SJSA1 (cell line): ENCODE data around the gene SHISA7. TPM values are rescaled to one million over a fixed set of nuclear protein-coding genes. Genes with fewer than 3 reads are reported as not detected.

Experiments used
- DNase-seq, 2 experiments: peaks; one replicate each; pipeline ENCODE4 v3.0.0-alpha.2; 2015 to 2020; ENCODE audit warnings: low spot score in 2 of 2, low read depth in 1 of 2
- H3K27ac ChIP-seq: fragments of 250-450 bp; sonication (Bioruptor Pico); 2 replicates; pipeline ENCODE4 v1.5.1; 2020; ENCODE audit warnings: mild to moderate bottlenecking, moderate library complexity
- H3K27me3 ChIP-seq: fragments of 250-450 bp; sonication (Bioruptor Pico); replicated peaks from 2 replicates; pipeline ENCODE4 v1.5.1; 2020; ENCODE audit warnings: mild to moderate bottlenecking, moderate library complexity
- H3K36me3 ChIP-seq: fragments of 250-450 bp; sonication (Bioruptor Pico); 2 replicates; pipeline ENCODE4 v1.5.1; 2020; ENCODE audit warnings: mild to moderate bottlenecking
- H3K4me1 ChIP-seq: fragments of 250-450 bp; sonication (Bioruptor Pico); replicated peaks from 2 replicates; pipeline ENCODE4 v1.6.1; 2021; ENCODE audit warnings: mild to moderate bottlenecking
- H3K4me3 ChIP-seq: fragments of 250-450 bp; sonication (Bioruptor Pico); 2 replicates; pipeline ENCODE4 v1.5.1; 2020; ENCODE audit warnings: mild to moderate bottlenecking
- H3K9me3 ChIP-seq: fragments of 250-450 bp; sonication (Bioruptor Pico); replicated peaks from 2 replicates; pipeline ENCODE4 v1.5.1; 2020; ENCODE audit warnings: mild to moderate bottlenecking
- total RNA-seq: library from RNA; depleted of rRNA; stranded (reverse); fragments of >200 nt; shearing (Covaris generic); gene quantifications from 2 replicates; pipeline ENCODE4 v1.2.3, GENCODE V29; 2014

Gene SHISA7
- total RNA-seq, 1 experiment from 2014 or later: not detected

DNA sequence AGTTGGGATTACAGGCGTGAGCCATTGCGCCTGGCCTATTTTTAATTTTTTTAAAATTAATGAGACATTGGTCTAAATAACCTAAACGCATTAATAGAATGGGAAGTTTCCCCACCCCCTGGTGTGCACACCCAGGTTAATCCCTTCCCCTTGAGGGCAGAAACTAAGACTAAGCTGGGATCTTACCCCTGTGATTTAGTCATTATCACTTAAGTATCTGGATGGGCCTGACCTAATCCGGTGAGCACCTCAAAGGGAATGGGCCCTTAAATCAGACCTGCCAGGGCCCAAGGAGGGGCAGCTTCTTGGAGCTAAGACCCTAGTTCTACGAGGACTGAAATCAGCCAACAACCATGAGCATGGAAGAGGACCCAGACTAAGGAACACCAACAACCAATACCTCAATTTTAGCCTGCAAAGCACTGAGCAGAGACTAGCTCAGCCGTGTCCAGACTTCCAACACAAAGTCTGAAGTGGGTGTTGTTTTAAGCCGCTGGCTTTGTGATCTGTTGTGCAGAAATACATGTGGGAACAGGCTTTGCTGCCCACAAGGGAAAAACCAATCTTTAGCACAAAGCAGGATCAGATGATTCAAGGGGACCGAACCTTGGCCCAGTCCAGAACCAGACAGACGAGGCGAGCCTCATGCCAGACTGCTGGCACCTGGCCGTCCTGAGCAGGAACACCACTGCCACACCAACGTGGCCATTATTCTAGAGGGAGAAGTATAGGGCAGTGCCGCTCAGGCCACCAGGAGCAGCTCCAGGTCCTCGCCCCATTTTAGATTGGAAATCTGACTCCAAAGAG lies 42.6 kb downstream of the SHISA7 start:
- no peak for DNase-seq
- H3K9me3 ChIP-seq: no peaks in the 10 kb centered on the region
- H3K27ac ChIP-seq: no peak overlapping the region
- peaks cover 63% of the 10 kb centered on the region for H3K36me3 ChIP-seq
- no peaks in the 10 kb centered on the region for H3K27me3 ChIP-seq
- H3K4me3 ChIP-seq: no peak overlapping the region
- peaks cover 26% of the 10 kb centered on the region for H3K4me1 ChIP-seq

GRCh38 chr19:55398200-55398925 lies 44.7 kb downstream of the SHISA7 start:
- Histone ChIP-seq H3K4me1 (peaks cover 11% of the 10 kb centered on the region), H3K27me3 (no peaks in the 10 kb centered on the region), H3K9me3 (no peaks in the 10 kb centered on the region), H3K4me3 (no peak overlapping the region), H3K27ac (no peak overlapping the region), H3K36me3 (peaks cover 42% of the 10 kb centered on the region)
- DNase-seq: no peak

- Histone ChIP-seq H3K36me3 (peaks cover 40% of the 10 kb centered on the region), H3K27ac (no peak overlapping the region), H3K4me3 (no peak overlapping the region), H3K4me1 (peaks cover 9% of the 10 kb centered on the region), H3K27me3 (no peaks in the 10 kb centered on the region), H3K9me3 (no peaks in the 10 kb centered on the region)
- no peak for DNase-seq
These were observed 50.0 kb downstream of the SHISA7 start for GRCh38 chr19:55392820-55393761.

DNA sequence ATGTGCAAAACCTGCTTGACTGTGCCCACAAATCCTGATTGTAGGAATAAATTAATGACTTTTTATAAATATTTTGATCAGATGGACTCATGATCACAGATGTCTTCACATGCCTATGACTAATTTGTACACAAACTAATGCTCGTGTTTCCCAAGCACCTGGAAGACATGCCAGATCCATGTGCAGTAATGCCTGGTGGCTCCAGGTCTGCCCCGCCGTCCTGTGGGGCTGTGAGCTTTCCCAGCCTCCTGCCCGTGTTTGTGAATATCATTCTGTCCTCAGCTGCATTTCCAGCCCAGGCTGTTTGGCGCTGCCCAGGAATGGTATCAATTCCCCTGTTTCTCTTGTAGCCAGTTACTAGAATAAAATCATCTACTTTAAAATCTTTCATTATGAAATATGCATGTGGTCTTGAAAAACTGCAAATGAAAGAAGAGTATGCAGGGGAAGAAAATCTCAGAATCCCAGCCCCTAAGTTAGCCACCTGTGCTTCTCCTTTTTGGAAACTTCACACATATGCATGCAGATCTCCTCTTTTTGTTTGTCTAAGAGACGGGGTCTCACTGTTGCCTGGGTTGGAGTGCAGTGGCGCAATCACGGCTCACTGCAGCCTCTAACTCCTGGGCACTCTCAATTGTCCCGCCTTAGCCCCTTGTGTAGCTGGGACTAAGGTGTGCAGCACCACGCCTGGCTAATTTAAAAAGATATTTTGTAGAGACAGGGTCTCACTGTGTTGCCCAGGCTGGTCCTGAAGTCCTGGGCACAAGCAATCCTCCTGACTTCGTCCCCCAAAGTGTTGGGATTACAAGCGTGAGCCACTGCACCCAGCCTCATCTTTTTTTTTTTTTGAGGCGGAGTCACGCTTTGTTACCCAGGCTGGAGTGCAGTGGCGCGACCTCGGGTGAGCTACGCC lies 51.1 kb downstream of the SHISA7 start:
- H3K27ac ChIP-seq: no peak overlapping the region
- no peaks in the 10 kb centered on the region for H3K9me3 ChIP-seq
- H3K4me1 ChIP-seq: peaks cover 20% of the 10 kb centered on the region
- H3K36me3 ChIP-seq: peaks cover 51% of the 10 kb centered on the region
- no peak for DNase-seq
- H3K27me3 ChIP-seq: no peaks in the 10 kb centered on the region
- H3K4me3 ChIP-seq: no peak overlapping the region

GRCh38 chr19:55391191-55391670 lies 51.9 kb downstream of the SHISA7 start:
- Histone ChIP-seq H3K4me3 (no peak overlapping the region), H3K27ac (no peak overlapping the region), H3K27me3 (no peaks in the 10 kb centered on the region), H3K4me1 (peaks cover 25% of the 10 kb centered on the region), H3K9me3 (no peaks in the 10 kb centered on the region), H3K36me3 (peaks cover 59% of the 10 kb centered on the region)
- no peak for DNase-seq

DNA sequence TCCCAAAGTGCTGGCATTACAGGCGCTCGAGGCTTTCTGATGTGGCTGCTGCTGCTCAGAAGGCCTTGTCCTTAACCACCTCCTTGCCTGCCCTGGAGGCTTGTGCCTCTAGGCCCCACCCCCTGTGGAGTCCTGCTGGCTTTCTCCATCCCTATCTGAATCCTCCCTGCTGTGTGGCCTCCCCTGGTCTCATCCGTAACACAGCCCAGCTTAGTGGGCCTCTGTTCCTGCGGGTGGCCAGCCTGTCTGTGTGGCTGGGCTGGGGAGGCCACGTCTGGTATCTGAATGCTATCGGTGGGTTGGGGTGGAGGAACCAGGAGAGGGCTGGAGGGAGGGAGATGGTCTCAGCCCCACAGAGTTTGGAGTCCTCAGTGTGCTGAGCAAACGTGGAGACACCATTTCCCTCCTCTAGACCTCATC lies 52.6 kb downstream of the SHISA7 start:
- Histone ChIP-seq H3K36me3 (peaks cover 63% of the 10 kb centered on the region), H3K27ac (no peak overlapping the region), H3K9me3 (no peaks in the 10 kb centered on the region), H3K27me3 (no peaks in the 10 kb centered on the region), H3K4me1 (peaks cover 25% of the 10 kb centered on the region), H3K4me3 (no peak overlapping the region)
- no peak for DNase-seq

- H3K27ac ChIP-seq: no peak overlapping the region
- no peaks in the 10 kb centered on the region for H3K27me3 ChIP-seq
These were observed 53.4 kb downstream of the SHISA7 start for GRCh38 chr19:55389386-55390317.

DNA sequence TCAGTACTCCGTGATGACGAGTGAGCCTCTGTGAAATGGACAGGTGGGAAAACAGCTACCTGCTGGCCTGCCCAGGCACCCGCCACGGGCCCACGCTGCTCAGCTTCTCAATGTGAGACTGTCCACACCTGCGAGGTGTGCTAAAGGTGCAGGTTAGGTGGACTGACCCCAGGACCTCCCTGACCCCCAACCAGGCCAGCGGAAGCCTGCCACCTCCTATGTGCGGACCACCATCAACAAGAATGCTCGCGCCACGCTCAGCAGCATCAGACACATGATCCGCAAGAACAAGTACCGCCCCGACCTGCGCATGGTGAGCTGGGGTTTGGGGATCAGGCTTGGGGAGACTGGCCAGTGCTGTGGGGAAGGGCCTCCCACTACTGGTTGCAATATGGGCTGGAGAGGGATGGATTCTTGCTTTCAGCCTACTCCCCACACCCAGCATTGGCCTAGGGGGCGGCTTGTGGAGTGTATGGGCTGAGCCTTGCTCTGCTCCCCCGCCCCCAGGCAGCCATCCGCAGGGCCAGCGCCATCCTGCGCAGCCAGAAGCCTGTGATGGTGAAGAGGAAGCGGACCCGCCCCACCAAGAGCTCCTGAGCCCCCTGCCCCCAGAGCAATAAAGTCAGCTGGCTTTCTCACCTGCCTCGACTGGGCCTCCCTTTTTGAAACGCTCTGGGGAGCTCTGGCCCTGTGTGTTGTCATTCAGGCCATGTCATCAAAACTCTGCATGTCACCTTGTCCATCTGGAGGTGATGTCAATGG lies 55.2 kb downstream of the SHISA7 start:
- peaks cover 45% of the 10 kb centered on the region for H3K4me1 ChIP-seq
- peak overlapping the region; percentile 69 for H3K4me3 ChIP-seq
- 0 out of 2 replicates have a peak, but pooled peaks cover 2% of the 10 kb centered on the region for H3K9me3 ChIP-seq
- H3K27me3 ChIP-seq: no peaks in the 10 kb centered on the region
- no peak for DNase-seq
- peaks cover 63% of the 10 kb centered on the region for H3K36me3 ChIP-seq
- H3K27ac ChIP-seq: no peak overlapping the region

More at GRCh38 chr19:55389386-55390317, 53.4 kb downstream of the SHISA7 start:
- Histone ChIP-seq H3K4me1 (peaks cover 31% of the 10 kb centered on the region), H3K4me3 (no peak overlapping the region), H3K9me3 (no peaks in the 10 kb centered on the region), H3K36me3 (peaks cover 63% of the 10 kb centered on the region)
- no peak for DNase-seq

GRCh38 chr19:55386493-55386971 lies 56.6 kb downstream of the SHISA7 start:
- Histone ChIP-seq H3K36me3 (peaks cover 57% of the 10 kb centered on the region), H3K27ac (peak overlapping the region; percentile 41; the same call in 1 of the 2 replicates), H3K27me3 (no peaks in the 10 kb centered on the region), H3K4me3 (peak overlapping the region; percentile 69), H3K9me3 (0 out of 2 replicates have a peak, but pooled peaks cover 2% of the 10 kb centered on the region), H3K4me1 (peaks cover 45% of the 10 kb centered on the region)
- DNase-seq: no peak

GRCh38 chr19:55385724-55386492 lies 57.2 kb downstream of the SHISA7 start, which contains the start of gene RPL28:
RPL28 (plus strand) TSS chr19:55385932; CDS start chr19:55386358, 426 bp downstream.
- DNase-seq: peak; percentile 98 to 99
- Histone ChIP-seq H3K27me3 (no peaks in the 10 kb centered on the region), H3K27ac (peak within 1 kb of the TSS; percentile 84), H3K4me1 (peaks cover 45% of the 10 kb centered on the region), H3K4me3 (peak within 1 kb of the TSS; percentile 69), H3K36me3 (peaks cover 51% of the 10 kb centered on the region), H3K9me3 (0 out of 2 replicates have a peak, but pooled peaks cover 2% of the 10 kb centered on the region)
